ENCODE data around the gene SIGLEC6. TPM values are rescaled to one million over a fixed set of nuclear protein-coding genes. Genes with fewer than 3 reads are reported as not detected.
"Not testable (repeated sequence)": the region's sequence is repeated elsewhere in the genome, so short reads cannot be mapped to it uniquely, and the experiment has no call there.

Gene SIGLEC6
- total and polyA plus RNA-seq, 3 experiments from 2014 or later, result not detected

GRCh38 chr19:51503286-51503817 lies 28.1 kb downstream of the SIGLEC6 start:
- DNase-seq, result no peak
- Mint-ChIP-seq H3K4me1 (peaks cover 0 to 5% (median 3%) of the 10 kb centered on the region in 3 donors), H3K27me3 (peaks cover 3 to 13% of the 10 kb centered on the region in 2 donors), H3K36me3 (no peaks in the 10 kb centered on the region), H3K27ac (peak overlapping the region in 1 of 8 donors; percentile 44), H3K9me3 (peaks cover 0 to 6% (median 3%) of the 10 kb centered on the region in 5 donors), H3K4me3 (no peak overlapping the region)
- H3K4me3 ChIP-seq (ENCODE audit: low read length), result no peak overlapping the region
- CTCF ChIA-PET, result no interaction called here
- no peak overlapping the region for H3K27ac ChIP-seq (ENCODE audit: low read depth, low read length)
- H3K4me1 ChIP-seq (ENCODE audit: insufficient read depth, low read length), result no peaks in the 10 kb centered on the region
- no peaks in the 10 kb centered on the region for H3K9me3 ChIP-seq (ENCODE audit: low read length)
- no peaks in the 10 kb centered on the region for H3K36me3 ChIP-seq (ENCODE audit: insufficient read depth, low read length)
- H3K27me3 ChIP-seq (ENCODE audit: insufficient read depth, low read length, poor library complexity, severe bottlenecking), result no peaks in the 10 kb centered on the region
- POLR2A ChIA-PET, result no interaction called here

- DNase-seq, result no peak
- CTCF ChIA-PET, result no interaction called here
- H3K36me3 Mint-ChIP-seq, result no peaks in the 10 kb centered on the region
- Histone ChIP-seq H3K4me1 (ENCODE audit: insufficient read depth, low read length) (no peaks in the 10 kb centered on the region), H3K27ac (ENCODE audit: low read depth, low read length) (no peak within 1 kb of the TSS), H3K27me3 (ENCODE audit: insufficient read depth, low read length, poor library complexity, severe bottlenecking) (no peaks in the 10 kb centered on the region), H3K36me3 (ENCODE audit: insufficient read depth, low read length) (no peaks in the 10 kb centered on the region), H3K9me3 (ENCODE audit: low read length) (no peaks in the 10 kb centered on the region), H3K4me3 (ENCODE audit: low read length) (no peak within 1 kb of the TSS)
- POLR2A ChIA-PET, result no interaction called here
- peak within 1 kb of the TSS in 1 of 8 donors; percentile 33 for H3K27ac Mint-ChIP-seq
- peaks cover 0 to 6% (median 3%) of the 10 kb centered on the region in 5 donors for H3K9me3 Mint-ChIP-seq
- H3K27me3 Mint-ChIP-seq, result peaks cover 3 to 13% of the 10 kb centered on the region in 2 donors
- H3K4me1 Mint-ChIP-seq, result peaks cover 0 to 5% (median 3%) of the 10 kb centered on the region in 3 donors
- H3K4me3 Mint-ChIP-seq, result no peak within 1 kb of the TSS
These were observed 29.7 kb downstream of the SIGLEC6 start, which contains the start of gene SIGLEC12 for GRCh38 chr19:51501594-51502263. Gene SIGLEC12 (minus strand): TSS chr19:51501800. CDS start chr19:51501733, 67 bp downstream.

- POLR2A ChIA-PET; H3K36me3 Mint-ChIP-seq; H3K27ac ChIP-seq (ENCODE audit: low read depth, low read length); H3K9me3 Mint-ChIP-seq; H3K27me3 ChIP-seq (ENCODE audit: insufficient read depth, low read length, poor library complexity, severe bottlenecking); H3K9me3 ChIP-seq (ENCODE audit: low read length); DNase-seq; H3K4me3 ChIP-seq (ENCODE audit: low read length); H3K4me1 ChIP-seq (ENCODE audit: insufficient read depth, low read length); CTCF ChIA-PET; H3K4me1 Mint-ChIP-seq; H3K4me3 Mint-ChIP-seq; H3K36me3 ChIP-seq (ENCODE audit: insufficient read depth, low read length): not testable (repeated sequence)
- Mint-ChIP-seq H3K27ac (peak overlapping the region in 1 of 8 donors; percentile 33), H3K27me3 (peaks cover 3 to 13% of the 10 kb centered on the region in 2 donors)
These were observed 30.5 kb downstream of the SIGLEC6 start for GRCh38 chr19:51500931-51501330.

- Histone ChIP-seq H3K9me3 (ENCODE audit: low read length) (no peaks in the 10 kb centered on the region), H3K4me1 (ENCODE audit: insufficient read depth, low read length) (no peaks in the 10 kb centered on the region), H3K4me3 (ENCODE audit: low read length) (no peak overlapping the region), H3K27ac (ENCODE audit: low read depth, low read length) (no peak overlapping the region), H3K36me3 (ENCODE audit: insufficient read depth, low read length) (no peaks in the 10 kb centered on the region), H3K27me3 (ENCODE audit: insufficient read depth, low read length, poor library complexity, severe bottlenecking) (no peaks in the 10 kb centered on the region)
- no peaks in the 10 kb centered on the region for H3K9me3 Mint-ChIP-seq
- no peak overlapping the region for H3K4me3 Mint-ChIP-seq
- no peak for DNase-seq
- peaks cover 5 to 27% of the 10 kb centered on the region in 2 donors for H3K27me3 Mint-ChIP-seq
- POLR2A ChIA-PET, result no interaction called here
- H3K36me3 Mint-ChIP-seq, result no peaks in the 10 kb centered on the region
- CTCF ChIA-PET, result no interaction called here
- peaks cover 0 to 5% (median 3%) of the 10 kb centered on the region in 3 donors for H3K4me1 Mint-ChIP-seq
- no peak overlapping the region for H3K27ac Mint-ChIP-seq
These were observed 33.8 kb downstream of the SIGLEC6 start for GRCh38 chr19:51497666-51498065.

DNA sequence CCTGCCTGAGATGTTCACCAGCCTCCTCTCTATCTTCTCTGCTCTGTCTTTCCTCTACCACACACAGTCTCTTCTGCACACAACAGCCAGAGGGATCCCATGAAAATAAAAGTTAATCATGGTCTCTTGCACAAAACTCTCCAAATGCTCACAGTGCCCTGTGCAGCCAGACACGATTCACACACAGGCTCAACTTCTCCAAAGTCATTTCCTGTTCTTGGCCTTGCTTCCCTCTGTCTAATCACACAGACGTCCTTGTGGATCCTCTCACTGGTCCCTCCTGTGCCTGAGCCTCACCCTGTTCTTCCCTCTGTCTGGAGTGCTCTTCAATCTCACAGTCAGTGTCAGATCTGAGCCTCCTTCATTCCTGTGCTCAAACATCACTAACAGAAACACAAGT lies 37.7 kb downstream of the SIGLEC6 start:
- H3K4me1 ChIP-seq (ENCODE audit: insufficient read depth, low read length), result no peaks in the 10 kb centered on the region
- no peak overlapping the region for H3K27ac ChIP-seq (ENCODE audit: low read depth, low read length)
- Mint-ChIP-seq H3K4me3 (no peak overlapping the region), H3K27me3 (peaks cover 14 to 29% of the 10 kb centered on the region in 2 donors), H3K36me3 (no peaks in the 10 kb centered on the region), H3K4me1 (no peaks in the 10 kb centered on the region), H3K9me3 (no peaks in the 10 kb centered on the region), H3K27ac (no peak overlapping the region)
- ChIA-PET POLR2A (no interaction called here), CTCF (no interaction called here)
- no peaks in the 10 kb centered on the region for H3K9me3 ChIP-seq (ENCODE audit: low read length)
- no peak overlapping the region for H3K4me3 ChIP-seq (ENCODE audit: low read length)
- H3K36me3 ChIP-seq (ENCODE audit: insufficient read depth, low read length), result no peaks in the 10 kb centered on the region
- no peak for DNase-seq
- H3K27me3 ChIP-seq (ENCODE audit: insufficient read depth, low read length, poor library complexity, severe bottlenecking), result no peaks in the 10 kb centered on the region

DNA sequence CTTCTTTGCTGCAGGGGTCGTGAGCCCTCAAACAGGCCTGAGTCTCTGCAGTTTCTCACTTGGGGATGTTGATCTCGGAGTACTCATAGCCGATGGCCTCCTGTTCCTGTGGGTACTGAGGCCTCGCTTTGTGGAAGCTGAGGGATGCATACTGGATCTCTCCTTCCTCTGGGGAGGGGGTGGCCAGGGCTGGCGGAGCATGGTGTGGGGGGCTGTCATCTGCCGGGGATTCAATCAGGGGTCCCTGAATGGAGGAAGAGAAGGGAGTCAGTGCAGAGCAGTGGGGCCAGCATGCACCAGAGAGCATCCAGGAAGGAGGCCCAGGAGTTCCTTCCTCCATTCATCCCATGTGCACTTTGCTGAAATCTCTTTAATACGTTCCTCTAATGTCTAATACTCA lies 39.9 kb downstream of the SIGLEC6 start:
- Mint-ChIP-seq H3K9me3 (no peaks in the 10 kb centered on the region), H3K4me3 (no peak overlapping the region), H3K36me3 (no peaks in the 10 kb centered on the region), H3K27ac (no peak overlapping the region), H3K27me3 (peaks cover 14 to 24% of the 10 kb centered on the region in 2 donors), H3K4me1 (no peaks in the 10 kb centered on the region)
- Histone ChIP-seq H3K9me3 (ENCODE audit: low read length) (no peaks in the 10 kb centered on the region), H3K4me1 (ENCODE audit: insufficient read depth, low read length) (no peaks in the 10 kb centered on the region), H3K27me3 (ENCODE audit: insufficient read depth, low read length, poor library complexity, severe bottlenecking) (no peaks in the 10 kb centered on the region), H3K4me3 (ENCODE audit: low read length) (no peak overlapping the region), H3K27ac (ENCODE audit: low read depth, low read length) (no peak overlapping the region), H3K36me3 (ENCODE audit: insufficient read depth, low read length) (no peaks in the 10 kb centered on the region)
- no peak for DNase-seq
- POLR2A ChIA-PET, result no interaction called here
- CTCF ChIA-PET, result no interaction called here

DNA sequence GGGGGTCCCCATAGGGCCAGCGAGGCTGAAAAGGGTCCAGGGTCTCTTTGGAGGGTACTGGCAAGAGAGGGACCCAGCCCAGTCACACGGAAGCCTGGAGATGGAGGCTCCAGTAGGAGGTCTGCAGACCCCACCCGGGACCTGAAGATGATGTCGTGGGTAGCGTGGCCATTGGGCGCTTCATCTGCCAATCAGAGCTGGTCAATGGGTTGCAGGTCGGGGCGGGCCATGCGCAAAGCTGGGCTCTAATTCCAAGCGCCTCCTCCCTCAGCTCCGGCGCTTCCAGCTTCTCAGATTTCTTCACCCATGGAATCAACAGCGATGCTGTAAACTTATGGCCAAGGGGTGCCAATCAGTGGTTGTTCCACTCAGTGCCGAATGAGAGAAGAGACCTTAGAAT lies 40.8 kb downstream of the SIGLEC6 start:
- Mint-ChIP-seq H3K4me3 (no peak overlapping the region), H3K9me3 (peaks cover 0 to 1% (median 0%) of the 10 kb centered on the region in 5 donors), H3K4me1 (no peaks in the 10 kb centered on the region), H3K27me3 (peaks cover 13 to 29% of the 10 kb centered on the region in 2 donors), H3K36me3 (no peaks in the 10 kb centered on the region), H3K27ac (no peak overlapping the region)
- ChIA-PET POLR2A (no interaction called here), CTCF (no interaction called here)
- Histone ChIP-seq H3K4me1 (ENCODE audit: insufficient read depth, low read length) (no peaks in the 10 kb centered on the region), H3K36me3 (ENCODE audit: insufficient read depth, low read length) (no peaks in the 10 kb centered on the region), H3K27ac (ENCODE audit: low read depth, low read length) (no peak overlapping the region), H3K9me3 (ENCODE audit: low read length) (no peaks in the 10 kb centered on the region), H3K4me3 (ENCODE audit: low read length) (no peak overlapping the region), H3K27me3 (ENCODE audit: insufficient read depth, low read length, poor library complexity, severe bottlenecking) (no peaks in the 10 kb centered on the region)
- DNase-seq, result no peak

GRCh38 chr19:51489113-51489512 lies 42.4 kb downstream of the SIGLEC6 start:
- Histone ChIP-seq H3K9me3 (ENCODE audit: low read length) (no peaks in the 10 kb centered on the region), H3K4me3 (ENCODE audit: low read length) (no peak overlapping the region), H3K27me3 (ENCODE audit: insufficient read depth, low read length, poor library complexity, severe bottlenecking) (no peaks in the 10 kb centered on the region), H3K4me1 (ENCODE audit: insufficient read depth, low read length) (no peaks in the 10 kb centered on the region), H3K36me3 (ENCODE audit: insufficient read depth, low read length) (no peaks in the 10 kb centered on the region), H3K27ac (ENCODE audit: low read depth, low read length) (no peak overlapping the region)
- H3K4me3 Mint-ChIP-seq, result no peak overlapping the region
- H3K27me3 Mint-ChIP-seq, result peaks cover 19 to 33% of the 10 kb centered on the region in 2 donors
- DNase-seq, result no peak
- ChIA-PET POLR2A (no interaction called here), CTCF (interaction anchor here (2.4 kb wide), 1 partner anchor 16 kb away, joined by 7 read pairs; no protein-coding TSS in a partner anchor)
- H3K36me3 Mint-ChIP-seq, result no peaks in the 10 kb centered on the region
- H3K4me1 Mint-ChIP-seq, result no peaks in the 10 kb centered on the region
- H3K27ac Mint-ChIP-seq, result no peak overlapping the region
- peaks cover 0 to 1% (median 0%) of the 10 kb centered on the region in 5 donors for H3K9me3 Mint-ChIP-seq

Measured in CD8-positive, alpha-beta memory T cell (primary cell).